Stimulated activated CD4-positive, alpha-beta T cell treated with anti-CD3 and anti-CD28 coated beads, Interleukin-12 subunit alpha, Interleukin-12 subunit beta, amount 100 ng/mL, for 4 hours (primary cell): ENCODE data around the gene PELI2.

Source experiments
- DNase-seq: peaks from one replicate; pipeline ENCODE4 v3.0.0-alpha.2; 2020

PELI2 gene

DNA sequence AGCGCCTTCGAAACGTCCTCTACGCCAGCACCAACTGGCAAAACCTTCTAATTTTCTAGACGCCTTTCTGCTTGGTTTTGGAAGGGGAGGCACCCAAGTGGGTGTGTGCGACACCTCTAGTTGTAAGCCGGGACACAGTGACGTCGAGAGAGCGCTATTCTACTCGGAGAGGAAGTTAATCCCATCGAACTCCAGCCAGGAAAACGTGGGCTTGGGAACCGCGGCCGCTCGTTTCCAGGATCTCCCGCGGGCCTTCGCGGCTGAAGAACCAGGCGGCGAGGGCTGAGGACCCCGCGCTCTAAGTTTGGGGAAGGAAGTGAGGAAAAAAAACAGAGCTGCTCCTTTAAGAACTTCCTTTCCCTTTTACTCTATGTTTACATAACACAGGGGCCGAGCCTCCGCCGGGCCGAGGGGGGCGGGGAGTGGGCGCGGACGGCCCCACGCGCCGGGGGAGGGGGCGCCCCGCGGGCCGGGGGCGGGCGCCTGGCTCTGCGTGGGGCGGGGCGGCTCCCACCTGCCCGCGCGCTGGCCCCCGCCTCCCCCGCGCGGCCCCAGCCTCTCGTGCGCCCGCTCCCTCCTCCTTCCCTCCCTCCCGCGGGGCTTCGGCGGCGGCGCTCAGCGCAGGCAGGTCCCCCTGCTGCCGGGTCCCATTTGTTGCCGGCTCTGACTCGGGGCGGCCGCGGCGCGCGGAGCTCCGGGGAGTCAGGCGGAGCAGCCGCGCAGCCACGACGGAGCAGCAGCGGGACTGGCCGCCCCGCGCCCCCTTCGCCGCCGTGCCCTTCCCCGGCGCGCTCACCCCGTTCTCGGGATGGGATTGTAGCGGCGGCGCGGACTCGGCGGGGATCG is at the start of gene PELI2:
PELI2 (plus strand) TSS at position 647 of the 846 bp plus-strand sequence. CDS start 250 bp downstream, outside the sequence.
- peak; percentile 63 for DNase-seq

DNA sequence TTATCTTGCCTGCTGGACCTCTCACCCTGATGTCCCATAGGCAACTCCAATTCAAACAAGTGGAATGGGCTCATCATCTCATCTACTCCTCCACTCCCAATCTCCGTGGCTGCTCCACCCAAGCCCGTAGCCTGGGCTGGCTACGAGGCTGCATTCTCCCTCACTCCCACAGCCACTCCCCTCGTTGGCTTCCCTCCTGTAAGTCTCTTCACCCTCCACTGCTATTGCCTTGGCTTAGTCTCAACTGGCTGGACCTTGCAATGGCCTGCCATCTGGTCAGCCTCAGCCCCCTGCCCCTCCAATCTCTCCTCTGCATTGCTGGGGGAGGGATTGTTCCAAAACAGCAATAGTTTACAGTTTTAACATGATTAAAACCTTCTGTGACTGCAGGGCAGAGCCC is 44.4 kb upstream of the PELI2 start:
- no peak for DNase-seq

- DNase-seq, result no peak
Measured at GRCh38 chr14:56075301-56075700, 42.9 kb upstream of the PELI2 start.

DNA sequence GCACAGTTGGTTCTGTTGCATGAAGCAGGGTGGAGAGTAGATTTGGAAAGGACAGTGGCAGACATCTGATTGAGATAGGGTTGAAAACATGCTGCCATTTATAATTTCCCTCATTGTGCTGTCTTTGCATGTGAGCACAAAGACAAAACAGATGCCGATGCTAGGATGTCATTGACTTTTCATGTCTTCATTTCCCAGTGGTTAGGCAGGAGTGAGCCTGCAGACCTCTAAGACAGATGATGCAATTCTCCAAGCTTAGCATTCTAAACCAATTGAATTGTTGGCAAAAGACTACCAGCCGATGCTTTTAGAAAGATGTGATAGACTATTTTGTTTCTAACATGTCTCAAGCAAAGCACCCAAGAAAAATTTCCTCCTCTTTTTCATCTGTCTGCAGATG is 37.1 kb upstream of the PELI2 start:
- DNase-seq, result no peak

- DNase-seq, result no peak
Measured at GRCh38 chr14:56082880-56083279, 35.3 kb upstream of the PELI2 start.

DNA sequence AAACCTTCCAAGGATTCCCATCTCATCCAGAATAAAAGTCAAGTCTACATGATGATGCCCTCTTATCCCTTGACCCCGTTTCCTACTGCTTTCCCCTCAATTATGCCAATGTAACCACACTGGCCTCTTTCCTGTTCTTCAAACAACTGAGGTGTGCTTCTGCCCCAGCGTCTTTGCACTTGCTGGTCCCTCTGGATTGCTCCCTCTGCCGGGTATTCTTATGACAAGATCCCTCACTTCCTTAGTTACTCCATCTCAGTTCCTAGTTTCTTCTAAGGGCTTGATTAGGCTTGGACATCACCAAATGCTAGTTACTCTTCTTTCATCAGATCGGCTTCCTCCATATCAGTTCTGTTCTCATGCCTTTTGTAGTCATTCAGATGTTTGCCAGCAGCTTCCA is 32.7 kb upstream of the PELI2 start:
- no peak for DNase-seq

- DNase-seq, result no peak
Measured at GRCh38 chr14:56087671-56088471, 30.3 kb upstream of the PELI2 start.

DNA sequence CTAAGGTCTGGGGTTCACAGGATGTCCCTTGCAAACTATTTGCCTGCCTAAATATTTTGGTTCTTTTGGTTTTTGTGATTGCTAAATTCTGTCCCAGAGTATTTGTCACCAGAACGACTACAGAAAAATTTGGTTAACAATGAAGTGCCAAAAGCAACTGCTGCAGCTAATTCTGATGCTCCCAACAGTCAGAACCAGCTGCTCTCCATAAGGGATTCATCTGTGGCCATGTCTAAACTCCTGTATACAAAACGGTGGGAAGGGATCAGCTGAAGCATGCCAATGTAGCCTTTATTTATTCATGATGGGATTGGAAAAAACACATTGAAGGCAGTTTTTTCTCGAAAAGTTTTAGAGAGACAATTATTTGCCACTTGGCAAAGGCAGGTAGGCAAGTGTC is 29.3 kb upstream of the PELI2 start:
- no peak for DNase-seq

- no peak for DNase-seq
Measured at GRCh38 chr14:56092763-56093162, 25.4 kb upstream of the PELI2 start.

DNA sequence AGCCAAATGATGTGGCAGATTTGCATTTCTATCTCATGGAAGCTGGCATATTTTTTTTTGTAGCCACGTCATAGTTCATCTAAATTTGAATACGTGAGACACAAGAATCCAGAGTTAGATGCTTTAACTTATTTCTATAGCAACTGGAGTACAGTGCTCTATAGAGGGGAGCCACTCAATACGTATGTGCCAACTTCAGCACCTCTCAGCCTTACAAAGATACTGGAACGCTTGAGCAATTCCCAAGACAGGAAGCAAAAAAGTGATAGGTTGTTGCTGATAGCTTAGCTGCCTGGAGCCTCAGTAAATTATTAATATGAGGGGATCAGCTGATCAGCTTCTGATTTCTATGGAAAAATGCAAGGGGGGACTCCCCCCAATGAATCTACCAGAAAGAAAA is 24.1 kb upstream of the PELI2 start:
- no peak for DNase-seq

DNA sequence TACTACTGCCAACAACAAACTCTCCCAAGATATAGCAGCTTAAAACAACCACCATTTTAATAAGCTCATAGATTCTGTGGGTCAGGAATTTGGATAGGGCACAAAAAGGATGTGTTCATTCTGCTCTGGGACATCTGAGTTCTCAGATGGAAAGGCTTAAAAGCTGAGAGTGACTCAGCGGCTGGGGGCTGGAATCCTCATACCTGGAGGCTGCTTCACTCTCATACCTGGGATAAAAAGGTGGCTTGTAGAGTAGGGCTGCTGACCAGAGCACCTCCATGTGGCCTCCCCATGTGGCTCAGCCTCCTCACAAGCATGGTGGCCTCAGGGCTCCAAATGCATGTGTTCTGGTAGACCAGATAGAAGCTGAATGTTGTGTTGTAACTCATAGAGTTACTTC is 20.2 kb upstream of the PELI2 start:
- no peak for DNase-seq

- no peak for DNase-seq
Measured at GRCh38 chr14:56099081-56099797, 19.0 kb upstream of the PELI2 start.

DNA sequence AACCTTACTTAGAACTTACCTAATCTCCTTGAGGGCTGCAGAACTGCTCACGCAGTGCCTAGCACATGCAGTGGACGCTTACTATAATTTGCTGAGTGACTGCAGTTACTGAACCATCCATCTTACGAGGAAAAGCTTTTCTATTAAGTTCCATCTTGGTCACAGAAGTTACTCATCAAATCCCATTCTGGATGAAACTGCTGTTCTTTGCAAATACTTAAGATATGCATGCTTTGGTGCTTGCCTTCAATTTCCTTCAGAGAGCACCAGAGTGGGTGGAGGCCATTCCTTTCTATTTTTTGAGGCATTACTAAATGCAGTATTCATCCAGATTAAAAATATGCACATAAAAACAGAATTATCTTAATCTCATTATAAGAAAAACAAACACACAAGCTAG is 17.7 kb upstream of the PELI2 start:
- no peak for DNase-seq

DNA sequence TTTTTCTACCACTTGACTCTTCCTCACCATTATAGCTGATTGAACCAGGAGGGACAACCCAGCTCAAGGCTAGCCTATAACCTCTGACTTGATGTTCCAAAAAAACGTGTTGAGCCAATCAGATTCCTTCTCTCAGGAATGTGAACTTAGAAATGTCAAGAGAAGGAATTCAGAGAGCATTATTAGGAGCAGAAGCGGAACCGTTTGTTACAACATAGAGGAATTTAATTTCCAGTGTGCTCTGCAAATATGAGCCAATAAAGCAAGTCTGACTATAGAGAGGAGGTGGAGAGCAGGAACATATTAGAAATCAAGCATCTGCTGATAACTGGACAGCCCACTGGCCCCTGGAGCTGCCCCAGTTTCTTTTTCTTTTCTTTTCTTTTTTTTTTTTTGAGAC is 15.3 kb upstream of the PELI2 start:
- no peak for DNase-seq

GRCh38 chr14:56107615-56108014 is 10.6 kb upstream of the PELI2 start:
- DNase-seq, result no peak

DNA sequence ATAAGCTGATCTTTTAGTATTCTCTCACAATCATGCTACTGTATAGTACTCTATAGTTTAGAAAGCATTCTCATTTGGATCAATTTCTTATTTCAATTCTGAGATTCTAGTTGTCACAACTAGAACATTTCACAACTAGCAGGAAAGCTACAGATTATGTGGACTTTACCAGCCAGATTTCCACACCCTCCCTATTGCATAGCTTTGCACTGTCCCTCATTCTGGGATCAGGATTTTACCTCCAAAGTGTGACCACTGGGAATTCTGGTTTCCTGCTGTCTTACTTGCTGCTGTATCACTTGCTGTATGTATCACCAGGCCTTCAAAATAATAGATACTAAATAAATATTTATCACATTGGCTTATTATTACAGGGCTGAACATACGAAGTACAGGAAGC is 10.2 kb upstream of the PELI2 start:
- no peak for DNase-seq

DNA sequence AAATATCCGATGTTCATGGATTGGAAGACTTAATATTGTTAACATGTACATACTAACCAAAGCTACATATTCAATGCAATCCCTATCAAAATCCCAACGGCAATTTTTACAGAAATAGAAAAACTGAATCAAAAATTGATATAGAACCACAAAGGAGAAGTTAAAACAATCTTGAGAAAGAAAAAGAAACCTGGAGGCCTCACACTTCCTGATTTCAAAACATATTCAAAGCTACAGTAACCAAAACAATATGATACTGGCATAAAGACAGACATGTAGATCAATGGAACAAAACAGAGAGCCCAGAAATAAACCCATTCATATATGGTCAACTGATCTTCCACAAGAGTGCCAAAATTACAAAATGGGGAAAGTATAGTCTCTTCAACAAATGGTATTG is 5.4 kb upstream of the PELI2 start:
- DNase-seq, result no peak

DNA sequence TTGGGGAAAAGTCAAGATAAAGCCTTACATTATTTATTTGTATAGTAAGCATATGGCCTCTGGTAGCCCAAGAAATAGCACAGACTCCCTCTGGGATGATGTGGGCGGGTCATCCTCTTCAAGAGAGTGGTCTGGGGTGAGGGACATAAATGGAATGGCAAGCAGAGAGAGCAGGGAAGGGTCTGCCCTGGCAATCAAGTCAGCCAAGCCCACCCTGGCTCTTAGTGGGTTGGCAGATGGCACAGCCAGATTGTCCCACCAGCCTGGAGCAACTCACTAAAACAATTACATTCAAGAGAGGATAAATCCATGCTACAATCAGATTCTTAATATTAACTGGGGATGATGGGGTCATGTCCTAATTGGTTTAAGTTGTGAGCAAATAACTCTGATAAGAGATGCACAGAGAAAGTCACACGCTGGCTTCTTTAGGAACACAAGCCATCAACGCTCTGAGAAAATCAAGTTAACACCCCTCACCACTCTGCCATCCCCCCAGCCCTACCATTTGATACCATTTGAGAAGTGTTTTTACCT is 2.8 kb upstream of the PELI2 start:
- DNase-seq, result no peak

DNA sequence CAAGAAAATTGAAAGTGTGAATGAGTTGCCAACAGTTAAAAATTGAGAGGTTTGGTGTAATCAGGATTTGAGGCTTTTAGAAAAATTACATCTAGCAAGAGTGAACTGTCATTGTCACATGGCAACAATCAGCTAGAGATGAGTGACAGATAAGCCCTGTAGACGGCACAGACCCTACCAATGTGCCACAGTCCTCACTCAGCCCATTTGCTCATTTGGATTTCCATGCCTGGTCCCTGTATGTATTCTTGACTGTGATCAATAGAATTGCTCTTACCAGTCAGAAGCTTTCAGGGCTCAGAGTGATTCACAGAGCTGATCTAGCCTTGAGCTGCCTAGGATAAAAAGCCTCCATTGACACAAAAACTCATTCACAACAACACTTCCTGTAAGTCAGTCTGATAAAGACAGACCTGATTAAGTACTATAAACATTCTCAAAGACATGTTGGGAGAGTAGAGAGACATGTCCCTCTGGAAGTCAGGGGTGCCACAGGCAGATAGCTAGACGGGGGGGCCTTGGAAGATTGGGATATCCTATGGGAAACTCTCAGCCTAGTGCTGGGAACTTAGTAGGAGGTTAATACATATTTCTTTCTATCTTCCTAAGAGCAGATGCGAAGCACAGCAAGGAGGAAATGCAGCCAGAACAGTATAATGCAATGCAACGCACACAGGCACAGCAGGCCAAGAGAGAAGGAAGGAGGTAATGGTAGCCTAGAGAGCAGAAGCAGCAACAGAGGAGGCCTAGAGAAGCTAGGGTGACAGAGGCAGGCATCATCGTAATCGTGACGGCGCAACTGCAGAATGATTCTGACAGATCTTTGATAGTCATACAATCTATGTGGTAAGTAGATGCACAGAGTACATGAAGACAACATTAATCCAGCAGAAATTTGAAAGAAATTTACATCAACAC is 2.0 kb upstream of the PELI2 start:
- DNase-seq, result no peak

- DNase-seq, result peak; percentile 24
Measured at GRCh38 chr14:56118611-56119181, 485 bp downstream of the PELI2 start.

DNA sequence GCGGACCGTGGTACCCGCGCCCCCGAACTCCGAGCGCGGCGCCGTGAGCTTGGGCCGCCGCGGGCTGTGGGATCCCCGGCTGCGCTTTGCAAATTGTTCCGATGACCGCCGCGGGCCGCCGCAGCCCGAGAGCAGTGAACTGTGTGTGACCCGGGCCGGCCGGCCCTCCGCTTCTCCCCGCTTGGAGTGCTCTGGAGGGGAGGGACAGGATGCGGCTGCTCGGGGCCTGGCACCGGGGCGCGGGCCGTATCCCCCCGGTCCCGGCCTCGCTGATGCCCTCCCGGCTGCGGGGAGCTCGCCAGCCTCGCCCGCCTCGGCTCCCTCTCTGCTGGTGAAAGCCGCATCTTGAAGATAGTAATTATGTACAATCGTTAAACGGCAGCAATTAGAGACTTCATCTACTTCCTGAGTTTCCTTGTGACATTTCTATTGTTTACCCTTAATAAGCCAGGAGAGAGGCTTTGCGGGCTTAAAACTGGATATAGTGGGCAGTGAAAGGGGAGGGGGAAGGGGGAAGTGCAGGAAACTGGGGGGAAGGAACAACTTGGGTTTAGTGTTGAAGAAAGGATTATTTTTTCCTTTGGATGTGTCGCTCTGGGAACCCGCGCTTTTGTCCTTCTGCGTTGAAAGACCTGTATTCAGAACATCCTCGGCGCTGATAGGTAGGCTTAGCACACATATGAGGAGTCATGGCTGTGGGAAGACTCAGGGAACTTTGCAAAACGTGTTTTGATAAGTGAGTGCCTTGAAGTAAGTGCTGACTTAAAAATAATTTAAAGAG is 1.2 kb downstream of the PELI2 start:
- peak; percentile 28 for DNase-seq
